Testis (tissue), 2 donors: Measurements from ENCODE around the gene SPECC1L.

ENCODE experiments used
- CTCF ChIP-seq, 3 experiments: fragments of 450-650 bp in 2 of 3; fragments of 200-600 bp in 1 of 3; sonication (generic) in 1 of 3; IDR thresholded peaks; one replicate each; pipeline ENCODE4 v1.5.1; 2016 to 2019; ENCODE audit warnings: antibody characterized with exemption in 3 of 3, mild to moderate bottlenecking in 2 of 3, moderate library complexity in 1 of 3
- POLR2A ChIP-seq: fragments of 450-650 bp; IDR thresholded peaks from one replicate; pipeline ENCODE4 v1.6.1; 2017; ENCODE audit warnings: antibody characterized with exemption, mild to moderate bottlenecking, moderate library complexity

- no peak for TF ChIP-seq CTCF (IDR thresholded peaks at IDR 0.05)
- TF ChIP-seq POLR2A: no peak
Observed at GRCh38 chr22:24339452-24339747, 68.8 kb downstream of the SPECC1L start.
